Testis (tissue), 3 donors: ENCODE measurements around the gene GNAO1. TPM values are rescaled to one million over a fixed set of nuclear protein-coding genes. Genes with fewer than 3 reads are reported as not detected.

ENCODE experiments used
- DNase-seq: peaks from one replicate; pipeline ENCODE4 v3.0.0-alpha.2; 2019
- H3K27ac ChIP-seq, 2 donors: fragments of 200-600 bp; sonication (generic); one replicate each; pipeline ENCODE4 v1.5.1; 2019
- H3K27me3 ChIP-seq: fragments of 200-600 bp; sonication (generic); one replicate; pipeline ENCODE4 v1.5.1; 2019
- H3K36me3 ChIP-seq: fragments of 200-600 bp; sonication (generic); one replicate; pipeline ENCODE4 v1.5.1; 2017; ENCODE audit warnings: low read depth; ENCODE audit errors: missing control alignments
- H3K4me1 ChIP-seq: fragments of 200-600 bp; sonication (generic); one replicate; pipeline ENCODE4 v1.5.1; 2019
- H3K4me3 ChIP-seq, 2 donors: fragments of 200-600 bp; sonication (generic); one replicate each; pipeline ENCODE4 v1.5.1; 2017 to 2019
- H3K9me3 ChIP-seq: fragments of 200-600 bp; sonication (generic); one replicate; pipeline ENCODE4 v1.5.1; 2017
- POLR2A ChIP-seq: fragments of 450-650 bp; IDR thresholded peaks from one replicate; pipeline ENCODE4 v1.6.1; 2017; ENCODE audit warnings: antibody characterized with exemption, mild to moderate bottlenecking, moderate library complexity
- WGBS, 2 donors: methylation state at CpG; one replicate each; pipeline ENCODE4 v1.1.5; 2018; 5-methylcytosine and 5-hydroxymethylcytosine counted together
- intact Hi-C: fragments of 100-400 bp; cut with DNase I; formaldehyde crosslinking; loops from one replicate; pipeline ENCODE4 v1.15.1; 2023; ENCODE audit warnings: low total_unique reads
- polyA plus RNA-seq: library from polyadenylated mRNA; stranded (reverse); fragments of 350-450 nt; fragmentation: Illumina TruSeq; extraction: RNeasy Lipid Tissue Mini Kit (QIAGEN cat#74804); gene quantifications from one replicate; pipeline ENCODE4 v1.2.3, GENCODE V29; 2014; ENCODE audit warnings: low read depth, low replicate concordance; ENCODE audit not compliant: insufficient read depth
- total RNA-seq, 2 donors: library from RNA; depleted of rRNA; stranded (reverse); fragments of >200 nt; gene quantifications; one replicate each; pipeline ENCODE4 v1.2.3, GENCODE V29; 2016
- TF ChIP-seq, protein P1 (sequence below), 3 experiments: fragments of 450-650 bp in 2 of 3; fragments of 200-600 bp in 1 of 3; sonication (generic) in 1 of 3; IDR thresholded peaks; one replicate each; pipeline ENCODE4 v1.5.1; 2016 to 2019; ENCODE audit warnings: antibody characterized with exemption in 3 of 3, mild to moderate bottlenecking in 2 of 3, moderate library complexity in 1 of 3

Gene GNAO1
- total and polyA plus RNA-seq, 3 donors from 2014 or later, result 28.6 to 37.1 (median 33.3) TPM

- no peaks in the 10 kb centered on the region for H3K36me3 ChIP-seq
- 65 to 83% methylated on average over 4 to 7 of the region's 7 CpGs for WGBS, 2 donors
- no peaks in the 10 kb centered on the region for H3K27me3 ChIP-seq
- H3K9me3 ChIP-seq, result no peaks in the 10 kb centered on the region
- peak; percentile 77 for DNase-seq
- peaks cover 5% of the 10 kb centered on the region for H3K4me1 ChIP-seq
- TF ChIP-seq, protein P1, sequence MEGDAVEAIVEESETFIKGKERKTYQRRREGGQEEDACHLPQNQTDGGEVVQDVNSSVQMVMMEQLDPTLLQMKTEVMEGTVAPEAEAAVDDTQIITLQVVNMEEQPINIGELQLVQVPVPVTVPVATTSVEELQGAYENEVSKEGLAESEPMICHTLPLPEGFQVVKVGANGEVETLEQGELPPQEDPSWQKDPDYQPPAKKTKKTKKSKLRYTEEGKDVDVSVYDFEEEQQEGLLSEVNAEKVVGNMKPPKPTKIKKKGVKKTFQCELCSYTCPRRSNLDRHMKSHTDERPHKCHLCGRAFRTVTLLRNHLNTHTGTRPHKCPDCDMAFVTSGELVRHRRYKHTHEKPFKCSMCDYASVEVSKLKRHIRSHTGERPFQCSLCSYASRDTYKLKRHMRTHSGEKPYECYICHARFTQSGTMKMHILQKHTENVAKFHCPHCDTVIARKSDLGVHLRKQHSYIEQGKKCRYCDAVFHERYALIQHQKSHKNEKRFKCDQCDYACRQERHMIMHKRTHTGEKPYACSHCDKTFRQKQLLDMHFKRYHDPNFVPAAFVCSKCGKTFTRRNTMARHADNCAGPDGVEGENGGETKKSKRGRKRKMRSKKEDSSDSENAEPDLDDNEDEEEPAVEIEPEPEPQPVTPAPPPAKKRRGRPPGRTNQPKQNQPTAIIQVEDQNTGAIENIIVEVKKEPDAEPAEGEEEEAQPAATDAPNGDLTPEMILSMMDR (IDR thresholded peaks at IDR 0.05), result peak in 1 of 3 experiments; percentile 2
- TF ChIP-seq POLR2A, result no peak
- intact Hi-C loops, result no loop called here
- H3K4me3 ChIP-seq, result no peak overlapping the region
- H3K27ac ChIP-seq, result peak overlapping the region; percentile 34 to 66
Measured at GRCh38 chr16:56269811-56270684, 78.8 kb downstream of the GNAO1 start.

GRCh38 chr16:56270828-56271227 lies 79.5 kb downstream of the GNAO1 start:
- intact Hi-C loops, result no loop called here
- Histone ChIP-seq H3K27me3 (no peaks in the 10 kb centered on the region), H3K9me3 (no peaks in the 10 kb centered on the region), H3K36me3 (no peaks in the 10 kb centered on the region), H3K4me1 (peaks cover 5% of the 10 kb centered on the region), H3K4me3 (no peak overlapping the region), H3K27ac (no peak overlapping the region)
- no peak for DNase-seq
- TF ChIP-seq, protein P1 (IDR thresholded peaks at IDR 0.05), result no peak
- TF ChIP-seq POLR2A, result no peak
- WGBS, 2 donors, result 91 to 97% methylated on average over 3 of the region's 3 CpGs

DNA sequence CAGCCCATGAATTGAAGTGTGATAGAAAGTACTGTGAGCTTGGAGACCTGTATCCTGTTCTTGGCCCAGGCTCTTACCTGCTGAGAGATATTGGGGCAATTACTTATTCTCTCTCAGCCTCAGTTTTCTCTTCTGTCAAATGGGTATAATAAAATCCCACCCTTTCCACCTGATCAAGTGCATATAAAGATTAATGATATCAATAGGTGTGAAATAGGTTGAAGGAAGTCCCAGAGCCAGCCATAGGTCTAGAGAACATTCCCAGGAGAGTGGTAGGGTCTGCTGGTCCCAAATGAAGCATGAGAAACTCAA lies 81.2 kb downstream of the GNAO1 start:
- Histone ChIP-seq H3K27ac (no peak overlapping the region), H3K4me1 (peaks cover 5% of the 10 kb centered on the region), H3K9me3 (no peaks in the 10 kb centered on the region), H3K4me3 (no peak overlapping the region), H3K27me3 (no peaks in the 10 kb centered on the region), H3K36me3 (no peaks in the 10 kb centered on the region)
- TF ChIP-seq, protein P1 (IDR thresholded peaks at IDR 0.05), result no peak
- TF ChIP-seq POLR2A, result no peak
- DNase-seq, result no peak
- intact Hi-C loops, result no loop called here

DNA sequence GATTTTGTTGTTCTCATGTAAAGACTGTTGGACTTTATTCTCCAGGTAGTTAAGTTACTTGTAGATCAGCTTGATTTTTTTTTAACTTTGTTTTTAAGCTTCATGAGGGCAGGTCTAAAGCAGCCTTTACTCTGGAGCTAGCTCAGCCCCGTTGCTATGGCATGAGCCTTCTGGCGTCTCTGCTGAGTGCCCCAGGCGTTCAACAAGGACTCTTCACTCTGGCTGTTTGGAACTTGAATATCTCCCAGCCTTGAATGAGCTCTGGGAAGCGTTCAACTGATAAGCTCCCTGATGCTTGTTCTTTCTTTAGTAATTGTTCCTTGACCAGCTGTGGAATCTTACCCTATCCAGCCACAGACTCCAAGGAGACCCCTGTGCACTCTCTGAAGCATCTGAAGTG lies 82.3 kb downstream of the GNAO1 start:
- H3K27ac ChIP-seq, result no peak overlapping the region
- peaks cover 5% of the 10 kb centered on the region for H3K4me1 ChIP-seq
- no peaks in the 10 kb centered on the region for H3K27me3 ChIP-seq
- TF ChIP-seq, protein P1 (IDR thresholded peaks at IDR 0.05), result no peak
- TF ChIP-seq POLR2A, result no peak
- DNase-seq, result no peak
- intact Hi-C loops, result no loop called here
- H3K9me3 ChIP-seq, result no peaks in the 10 kb centered on the region
- 61 to 66% methylated on average over 4 of the region's 4 CpGs for WGBS, 2 donors
- no peaks in the 10 kb centered on the region for H3K36me3 ChIP-seq
- no peak overlapping the region for H3K4me3 ChIP-seq

GRCh38 chr16:56274369-56274768 lies 83.1 kb downstream of the GNAO1 start:
- Histone ChIP-seq H3K4me3 (no peak overlapping the region), H3K4me1 (peaks cover 2% of the 10 kb centered on the region), H3K36me3 (no peaks in the 10 kb centered on the region), H3K27ac (no peak overlapping the region), H3K27me3 (no peaks in the 10 kb centered on the region), H3K9me3 (no peaks in the 10 kb centered on the region)
- TF ChIP-seq POLR2A, result no peak
- TF ChIP-seq, protein P1 (IDR thresholded peaks at IDR 0.05), result no peak
- 93 to 96% methylated on average over 4 of the region's 4 CpGs for WGBS, 2 donors
- DNase-seq, result no peak
- intact Hi-C loops, result no loop called here
